HL-60 (cell line): Measurements from ENCODE around the gene BDKRB1.

Experiments used
- DNase-seq, 2 experiments: peaks; one replicate each; pipeline ENCODE4 v3.0.0-alpha.2; 2010 to 2020; ENCODE audit warnings: low read depth in 1 of 2, low spot score in 1 of 2
- H3K27ac ChIP-seq: fragments of 250-450 bp; sonication (Bioruptor Pico); replicated peaks from 2 replicates; pipeline ENCODE4 v1.5.1; 2020; ENCODE audit warnings: mild to moderate bottlenecking, moderate library complexity
- H3K27me3 ChIP-seq: fragments of 250-450 bp; sonication (Bioruptor Pico); 2 replicates; pipeline ENCODE4 v1.5.1; 2021; ENCODE audit warnings: mild to moderate bottlenecking, moderate library complexity; ENCODE audit not compliant: insufficient read depth, poor library complexity, severe bottlenecking
- H3K4me3 ChIP-seq: replicated peaks from 2 replicates; pipeline ENCODE4 v1.5.1; 2011; ENCODE audit warnings: mild to moderate bottlenecking, control low read depth, low read length; ENCODE audit not compliant: insufficient read depth
- CTCF ChIP-seq: IDR thresholded peaks from one replicate; pipeline ENCODE4 v1.5.1; 2011; ENCODE audit warnings: low read length, control low read depth, inconsistent platforms; ENCODE audit not compliant: insufficient read depth
- GABPA ChIP-seq: IDR thresholded peaks from 2 replicates; pipeline ENCODE4 v1.6.1; 2012; ENCODE audit warnings: low read depth
- POLR2AphosphoS5 ChIP-seq: IDR thresholded peaks from 2 replicates; pipeline ENCODE4 v1.6.1; 2012; ENCODE audit warnings: low read depth
- REST ChIP-seq: IDR thresholded peaks from 2 replicates; pipeline ENCODE4 v1.6.1; 2012; ENCODE audit warnings: low read depth; ENCODE audit not compliant: insufficient replicate concordance
- SPI1 ChIP-seq: IDR thresholded peaks from 2 replicates; pipeline ENCODE4 v1.6.1; 2012; ENCODE audit warnings: low read depth, mild to moderate bottlenecking, borderline replicate concordance

BDKRB1 gene

GRCh38 chr14:96225745-96226151 is 30.3 kb upstream of the BDKRB1 start:
- no peak overlapping the region for H3K4me3 ChIP-seq
- no peak for TF ChIP-seq CTCF
- no peak for TF ChIP-seq GABPA
- no peak for TF ChIP-seq POLR2AphosphoS5
- no peak for TF ChIP-seq REST
- TF ChIP-seq SPI1 = no peak
- no peak overlapping the region for H3K27ac ChIP-seq
- no peak for DNase-seq
- H3K27me3 ChIP-seq = no peaks in the 10 kb centered on the region

- H3K4me3 ChIP-seq = no peak overlapping the region
- no peak for TF ChIP-seq POLR2AphosphoS5
- no peak for TF ChIP-seq REST
- TF ChIP-seq CTCF = no peak
- no peak for TF ChIP-seq SPI1
- TF ChIP-seq GABPA = no peak
- H3K27me3 ChIP-seq = no peaks in the 10 kb centered on the region
- DNase-seq = no peak
- no peak overlapping the region for H3K27ac ChIP-seq
Measured at GRCh38 chr14:96227428-96227827, 28.6 kb upstream of the BDKRB1 start.

- H3K27me3 ChIP-seq = no peaks in the 10 kb centered on the region
- DNase-seq = no peak
- no peak for TF ChIP-seq SPI1
- TF ChIP-seq POLR2AphosphoS5 = no peak
- H3K27ac ChIP-seq = no peak overlapping the region
- no peak overlapping the region for H3K4me3 ChIP-seq
Measured at GRCh38 chr14:96229315-96229714, 26.7 kb upstream of the BDKRB1 start.

GRCh38 chr14:96231056-96231455 is 25.0 kb upstream of the BDKRB1 start:
- Histone ChIP-seq H3K27me3 (no peaks in the 10 kb centered on the region), H3K27ac (no peak overlapping the region), H3K4me3 (no peak overlapping the region)
- TF ChIP-seq REST (no peak), SPI1 (no peak), GABPA (no peak), POLR2AphosphoS5 (no peak), CTCF (no peak)
- DNase-seq = no peak
